ENCODE results near the gene CALCOCO2. TPM values are rescaled to one million over a fixed set of nuclear protein-coding genes. Genes with fewer than 3 reads are reported as not detected.

Gene CALCOCO2
- total and polyA plus RNA-seq, 10 of the 15 experiments (the other 5 are each of a cell fraction or from before 2014, with no cell fraction given) = 20.2 to 138 (median 53.1) TPM

- Histone ChIP-seq H3K79me2 (ENCODE audit: control insufficient read depth, insufficient read depth, low read length) (peaks cover 55% of the 10 kb centered on the region), H3K27ac (ENCODE audit: control insufficient read depth, insufficient read depth) (peak within 1 kb of the TSS; percentile 89), H3K9me3 (replicated peaks; ENCODE audit: control insufficient read depth, insufficient read depth, low read length) (no peaks in the 10 kb centered on the region), H3K9ac (ENCODE audit: control insufficient read depth, insufficient read depth, low read length) (peak within 1 kb of the TSS; percentile 92), H3K27me3 (replicated peaks in 1 of 2; ENCODE audit: control insufficient read depth in 2 of 2, insufficient read depth in 2 of 2, low read length in 1 of 2) (no peaks in the 10 kb centered on the region), H2AFZ (ENCODE audit: control insufficient read depth, low read depth, low read length) (peak within 1 kb of the TSS; percentile 88), H3K4me3 (peak within 1 kb of the TSS; percentile 84), H3K4me1 (ENCODE audit: control insufficient read depth, insufficient read depth, low read length) (peaks cover 14% of the 10 kb centered on the region), H3K36me3 (ENCODE audit: control insufficient read depth in 2 of 2, insufficient read depth in 2 of 2, low read length in 1 of 2) (peaks cover 0 to 12% of the 10 kb centered on the region in 2 experiments), H4K20me1 (ENCODE audit: control insufficient read depth, insufficient read depth) (no peaks in the 10 kb centered on the region), H3K4me2 (ENCODE audit: control insufficient read depth, insufficient read depth) (peak within 1 kb of the TSS; percentile 95)
- in situ Hi-C loops (cut with MboI) = no loop called here
- CTCF ChIA-PET = interaction anchor here (0.8 to 3.3 kb wide), 4 partner anchors 15 to 282 kb away, joined by 3 to 21 read pairs (median 4); partner anchors contain the start of gene ATP5MC1
- peak; percentile 98 for FAIRE-seq
- WGBS (ENCODE audit: insufficient coverage, insufficient replicate concordance, low lambda C conversion rate, missing lambda C conversion rate) = 3% methylated on average over 44 of the region's 81 CpGs
- DNase-seq (ENCODE audit: low read depth, low spot score) = peak; percentile 89
- BruUV-seq (replicated peaks) = no TSS peak
- intact Hi-C loops (cut with micrococcal nuclease; ENCODE audit: unreplicated experiment) = loop anchor here (1.0 kb wide), 1 partner anchor 16 kb away; the partner anchor contains the start of gene ATP5MC1
- SMC1A ChIA-PET (ENCODE audit: uncharacterized antibody, unreplicated experiment) = interaction anchor here (0.9 to 3.3 kb wide), 8 partner anchors 9 to 125 kb away, joined by 3 to 29 read pairs (median 4); partner anchors contain the start of gene ATP5MC1
- RAD21 ChIA-PET (ENCODE audit: unreplicated experiment) = interaction anchor here (0.5 to 2.7 kb wide), 9 partner anchors 9 to 112 kb away, joined by 3 to 34 read pairs (median 3); partner anchors contain the start of genes ATP5MC1 and SNF8
- ATAC-seq = peak; percentile 86
- POLR2A ChIA-PET = interaction anchor here (0.5 to 1.5 kb wide), 15 partner anchors 9 to 306 kb away, joined by 3 to 15 read pairs (median 3); partner anchors contain the start of genes ATP5MC1 and SNF8
- TF ChIP-seq CHD2 (IDR thresholded peaks at IDR 0.05; ENCODE audit: borderline replicate concordance, low read depth, low read length) (peak; percentile 75), HDAC2 (IDR thresholded peaks at IDR 0.05) (no peak), KLF5 (IDR thresholded peaks at IDR 0.05; ENCODE audit: partially characterized antibody) (peak; percentile 54), NR2C1 (IDR thresholded peaks at IDR 0.05) (peak; percentile 37; the same call in 1 of the 2 replicates), MEF2B (IDR thresholded peaks at IDR 0.05; ENCODE audit: partially characterized antibody, poor library complexity, severe bottlenecking) (no peak), NFIC (IDR thresholded peaks at IDR 0.05; ENCODE audit: low read depth, low read length) (no peak), SMAD5 (IDR thresholded peaks at IDR 0.05; ENCODE audit: low read depth) (peak; percentile 84; the same call in 1 of the 2 replicates), RBBP5 (conservative IDR thresholded peaks at IDR 0.05) (no peak; the same call in 1 of the 2 replicates), LARP7 (IDR thresholded peaks at IDR 0.05) (peak; percentile 99), ATF7 (IDR thresholded peaks at IDR 0.05; ENCODE audit: low read depth) (no peak), IKZF2 (IDR thresholded peaks at IDR 0.05) (peak in 1 of 2 experiments; percentile 53), CREB1 (IDR thresholded peaks at IDR 0.05; ENCODE audit: low read depth) (peak; percentile 64; the same call in 1 of the 2 replicates), CBFB (IDR thresholded peaks at IDR 0.05; ENCODE audit: low read depth) (peak; percentile 13; the same call in 1 of the 2 replicates), NR2F1 (conservative IDR thresholded peaks at IDR 0.05) (peak; percentile 59), ZSCAN29 (IDR thresholded peaks at IDR 0.05) (peak; percentile 70; the same call in 1 of the 2 replicates), EGR1 (IDR thresholded peaks at IDR 0.05; ENCODE audit: borderline replicate concordance in 1 of 2, low read depth in 2 of 2, low read length in 2 of 2) (peak in 1 of 2 experiments; percentile 87; a peak in 2 of 3 replicates), SREBF1 (IDR thresholded peaks at IDR 0.05; ENCODE audit: low read length) (no peak), POLR2AphosphoS5 (IDR thresholded peaks at IDR 0.05; ENCODE audit: low read length) (peak; percentile 96), YY1 (IDR thresholded peaks at IDR 0.05; ENCODE audit: low read depth, low read length) (peak; percentile 91), IRF5 (IDR thresholded peaks at IDR 0.05; ENCODE audit: borderline replicate concordance) (no peak), CHD1 (IDR thresholded peaks at IDR 0.05; ENCODE audit: low read depth, low read length) (no peak), ETV6 (conservative IDR thresholded peaks at IDR 0.05 in 1 of 2, IDR thresholded peaks at IDR 0.05 in 1 of 2; ENCODE audit: borderline replicate concordance in 1 of 2, low read depth in 1 of 2) (no peak)
Measured at GRCh38 chr17:48908047-48908843, 77.4 kb downstream of the CALCOCO2 start, which contains the start of gene UBE2Z. TSS of gene UBE2Z (plus strand) at chr17:48908407. CDS start at chr17:48908504, 97 bp downstream.
